SK-N-MC (cell line): Measurements from ENCODE around the gene TLR9.

Experiments used
- DNase-seq: peaks from one replicate; pipeline ENCODE4 v3.0.0-alpha.2; 2011; ENCODE audit warnings: low read depth, low spot score
- H3K27ac ChIP-seq: fragments of 200-600 bp; sonication (generic); 2 replicates; pipeline ENCODE4 v1.5.1; 2016; ENCODE audit warnings: mixed run types
- H3K36me3 ChIP-seq: fragments of 200-600 bp; sonication (generic); 2 replicates; pipeline ENCODE4 v1.6.1; 2017; ENCODE audit warnings: antibody characterized with exemption, low read length, mixed read lengths; ENCODE audit not compliant: insufficient read depth
- H3K4me3 ChIP-seq: fragments of 200-600 bp; sonication (generic); 2 replicates; pipeline ENCODE4 v1.5.1; 2016
- H3K9ac ChIP-seq: fragments of 200-600 bp; sonication (generic); 2 replicates; pipeline ENCODE4 v1.8.0; 2017; ENCODE audit warnings: mixed run types, mixed read lengths; ENCODE audit not compliant: insufficient read length
- H3K9me3 ChIP-seq: fragments of 200-600 bp; sonication (generic); 2 replicates; pipeline ENCODE4 v1.6.1; 2017; ENCODE audit warnings: low read depth, mild to moderate bottlenecking, antibody characterized with exemption, low read length, moderate library complexity, mixed read lengths
- EZH2 ChIP-seq: fragments of 200-600 bp; sonication (generic); IDR thresholded peaks from one replicate; pipeline ENCODE4 v1.6.1; 2017; ENCODE audit warnings: antibody characterized with exemption
- FOXP2 ChIP-seq: optimal IDR thresholded peaks from 2 replicates; pipeline ENCODE3; 2011; ENCODE audit warnings: mild to moderate bottlenecking, moderate library complexity; ENCODE audit not compliant: insufficient read depth; ENCODE audit errors: extremely low read length, control extremely low read depth
- POLR2AphosphoS5 ChIP-seq: IDR thresholded peaks from 2 replicates; pipeline ENCODE4 v1.6.1; 2012; ENCODE audit warnings: mild to moderate bottlenecking, low read depth, low read length, borderline replicate concordance

TLR9 gene

GRCh38 chr3:52243791-52244628 is 18.6 kb upstream of the TLR9 start:
- Histone ChIP-seq H3K9ac (no peak overlapping the region), H3K4me3 (no peak overlapping the region), H3K27ac (no peak overlapping the region)

DNA sequence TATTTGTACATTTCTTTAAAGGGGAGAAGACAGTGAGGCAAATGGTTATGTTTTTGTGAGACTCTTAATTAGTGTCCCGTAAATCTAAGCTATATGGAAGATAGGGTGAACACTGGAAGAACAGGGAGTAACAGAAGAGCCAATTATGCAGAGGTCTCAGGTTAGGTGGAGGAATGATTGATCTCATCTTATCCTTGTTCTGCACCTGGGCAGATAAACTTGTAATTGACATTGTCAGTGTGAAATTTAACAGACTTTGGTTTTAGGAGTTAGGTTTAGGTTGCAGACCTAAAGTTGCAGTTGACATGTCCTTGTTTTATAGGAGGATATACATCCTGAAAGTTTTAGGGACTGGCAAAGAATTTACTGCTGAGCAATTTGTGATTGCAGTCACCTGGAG is 16.6 kb upstream of the TLR9 start:
- no peak for DNase-seq
- Histone ChIP-seq H3K36me3 (no peaks in the 10 kb centered on the region), H3K4me3 (no peak overlapping the region), H3K9me3 (no peaks in the 10 kb centered on the region), H3K9ac (no peak overlapping the region), H3K27ac (0 out of 2 replicates have a peak overlapping the region, but pooled peaks have one; percentile 31)
- TF ChIP-seq POLR2AphosphoS5 (no peak), EZH2 (no peak), FOXP2 (no peak)

More at GRCh38 chr3:52243791-52244628, 18.6 kb upstream of the TLR9 start:
- no peak for TF ChIP-seq POLR2AphosphoS5
- TF ChIP-seq EZH2 = no peak
- no peak for TF ChIP-seq FOXP2
- peak; percentile 8 for DNase-seq
- no peaks in the 10 kb centered on the region for H3K9me3 ChIP-seq
- H3K36me3 ChIP-seq = no peaks in the 10 kb centered on the region

GRCh38 chr3:52240886-52241370 is 15.5 kb upstream of the TLR9 start:
- DNase-seq = no peak
- Histone ChIP-seq H3K9me3 (no peaks in the 10 kb centered on the region), H3K27ac (peak overlapping the region; percentile 80; the same call in 1 of the 2 replicates), H3K4me3 (no peak overlapping the region), H3K36me3 (no peaks in the 10 kb centered on the region), H3K9ac (no peak overlapping the region)
- TF ChIP-seq EZH2 = no peak
- no peak for TF ChIP-seq FOXP2
- no peak for TF ChIP-seq POLR2AphosphoS5

DNA sequence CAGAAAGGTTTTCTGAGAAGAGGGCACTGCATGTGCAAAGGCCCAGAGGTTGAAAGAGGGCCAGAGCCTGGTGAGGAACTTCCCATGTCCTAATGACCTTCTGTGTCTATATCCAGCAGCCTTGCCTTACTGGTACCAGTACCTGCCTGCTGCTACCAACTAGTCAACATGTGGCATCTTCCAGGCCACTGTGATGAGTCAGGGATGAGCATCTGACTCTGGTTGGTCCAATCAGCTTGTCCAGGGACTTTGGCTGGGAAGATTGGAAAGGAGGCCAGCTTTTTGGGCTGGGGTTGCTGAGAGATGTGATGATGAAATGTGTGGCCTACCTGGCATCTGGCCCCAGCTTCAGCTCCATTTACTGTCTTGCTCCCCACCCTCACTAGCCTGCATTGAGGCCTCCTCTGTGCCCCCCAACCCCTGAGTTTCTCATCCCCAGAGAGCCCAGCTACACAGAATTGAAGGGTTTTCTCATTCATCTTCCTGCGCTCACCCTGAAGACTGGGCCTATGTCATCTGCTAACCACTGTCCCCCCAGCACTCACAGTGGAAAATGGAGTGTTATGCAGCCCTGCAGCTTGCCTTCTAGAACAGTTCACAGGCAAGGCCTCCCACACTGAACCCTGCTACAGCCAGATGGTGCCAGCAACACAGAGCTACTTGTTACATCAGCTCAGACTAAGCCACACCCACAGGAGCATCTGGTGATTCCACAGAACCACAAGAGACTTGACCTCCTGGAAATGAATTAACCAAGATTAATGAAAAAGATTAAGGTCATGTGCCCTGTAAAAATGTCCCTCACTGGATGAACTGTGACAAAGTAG is 14.8 kb upstream of the TLR9 start:
- no peaks in the 10 kb centered on the region for H3K9me3 ChIP-seq
- H3K4me3 ChIP-seq = peak overlapping the region; percentile 85
- TF ChIP-seq EZH2 (no peak), FOXP2 (no peak), POLR2AphosphoS5 (no peak)
- peak overlapping the region; percentile 80 for H3K27ac ChIP-seq
- DNase-seq = peak; percentile 12
- no peak overlapping the region for H3K9ac ChIP-seq
- H3K36me3 ChIP-seq = no peaks in the 10 kb centered on the region

- no peak for DNase-seq
- no peaks in the 10 kb centered on the region for H3K9me3 ChIP-seq
Observed at GRCh38 chr3:52238761-52239701, 13.6 kb upstream of the TLR9 start, which contains the start of gene TWF2. TWF2 (minus strand) TSS chr3:52239158; CDS start chr3:52239016, 142 bp downstream.

GRCh38 chr3:52238193-52238760 is 12.8 kb upstream of the TLR9 start:
- no peaks in the 10 kb centered on the region for H3K36me3 ChIP-seq
- H3K9ac ChIP-seq = peak overlapping the region; percentile 51
- DNase-seq = no peak
- no peaks in the 10 kb centered on the region for H3K9me3 ChIP-seq
- TF ChIP-seq EZH2 (no peak), FOXP2 (no peak)
- no peak overlapping the region for H3K27ac ChIP-seq
- H3K4me3 ChIP-seq = peak overlapping the region; percentile 85

More at GRCh38 chr3:52238761-52239701, 13.6 kb upstream of the TLR9 start, which contains the start of gene TWF2:
- TF ChIP-seq FOXP2 (no peak), POLR2AphosphoS5 (peak; percentile 82; the same call in 1 of the 2 replicates)
- Histone ChIP-seq H3K4me3 (peak within 1 kb of the TSS; percentile 85), H3K36me3 (no peaks in the 10 kb centered on the region), H3K27ac (peak within 1 kb of the TSS; percentile 80; the same call in 1 of the 2 replicates), H3K9ac (peak within 1 kb of the TSS; percentile 81)

- Histone ChIP-seq H3K27ac (no peak overlapping the region), H3K4me3 (no peak overlapping the region), H3K36me3 (no peaks in the 10 kb centered on the region), H3K9me3 (no peaks in the 10 kb centered on the region), H3K9ac (no peak overlapping the region)
- no peak for DNase-seq
- TF ChIP-seq POLR2AphosphoS5 (no peak), EZH2 (no peak), FOXP2 (no peak)
Observed at GRCh38 chr3:52237657-52238172, 12.3 kb upstream of the TLR9 start.
